Spleen (tissue), 11 donors: ENCODE results near the gene COL25A1. TPM values are rescaled to one million over a fixed set of nuclear protein-coding genes. Genes with fewer than 3 reads are reported as not detected.

ENCODE experiments used
- DNase-seq: peaks from one replicate; pipeline ENCODE4 v3.0.0-alpha.2; 2020
- H3K27ac ChIP-seq, 8 donors: fragments of 200-600 bp; sonication (generic) in 7 of 8; 1 replicate in 4 of 8; 2 replicates in 4 of 8; pipeline versions ENCODE4 v1.5.0 to v1.8.0; 2016 to 2021; ENCODE audit warnings: inconsistent platforms in 4 of 8, mild to moderate bottlenecking in 4 of 8, moderate library complexity in 1 of 8
- H3K27me3 ChIP-seq, 7 donors: fragments of 200-600 bp; sonication (generic) in 6 of 7; replicated peaks in 1 of 7; 1 replicate in 4 of 7; 2 replicates in 3 of 7; pipeline versions ENCODE4 v1.5.0 to v1.8.0; 2016 to 2021; ENCODE audit warnings: inconsistent platforms in 3 of 7, mild to moderate bottlenecking in 1 of 7
- H3K36me3 ChIP-seq, 6 donors: fragments of 200-600 bp; sonication (generic) in 5 of 6; 1 replicate in 4 of 6; 2 replicates in 2 of 6; pipeline versions ENCODE4 v1.5.0 to v1.8.0; 2016 to 2021; ENCODE audit warnings: inconsistent platforms in 2 of 6
- H3K4me1 ChIP-seq, 6 donors: fragments of 200-600 bp; sonication (generic) in 5 of 6; 1 replicate in 3 of 6; 2 replicates in 3 of 6; pipeline versions ENCODE4 v1.5.0 to v1.8.0; 2016 to 2021; ENCODE audit warnings: inconsistent platforms in 3 of 6
- H3K4me3 ChIP-seq, 8 donors: fragments of 200-600 bp; sonication (generic) in 7 of 8; 1 replicate in 4 of 8; 2 replicates in 4 of 8; pipeline versions ENCODE4 v1.5.0 to v1.8.0; 2016 to 2021; ENCODE audit warnings: inconsistent platforms in 4 of 8, mild to moderate bottlenecking in 4 of 8, moderate library complexity in 2 of 8
- H3K9me3 ChIP-seq, 8 donors: fragments of 200-600 bp; sonication (generic) in 7 of 8; 1 replicate in 4 of 8; 2 replicates in 4 of 8; pipeline versions ENCODE4 v1.5.0 to v1.8.0; 2016 to 2021; ENCODE audit warnings: inconsistent platforms in 4 of 8
- POLR2A ChIP-seq, 3 donors: fragments of 450-650 bp; IDR thresholded peaks; one replicate each; pipeline ENCODE4 v1.5.1; 2017; ENCODE audit warnings: antibody characterized with exemption in 3 of 3, mild to moderate bottlenecking in 1 of 3
- POLR2AphosphoS5 ChIP-seq, 3 donors: sonication (generic); formaldehyde crosslinking; IDR thresholded peaks; one replicate each; pipeline ENCODE4 v1.5.1; 2017; ENCODE audit warnings: antibody characterized with exemption in 3 of 3
- WGBS, 5 donors: extraction: QIAGEN DNeasy Blood & Tissue Kit in 3 of 5; methylation state at CpG; one replicate each; pipeline versions ENCODE4 v1.1.5 to v1.1.7; 2013 to 2018; 5-methylcytosine and 5-hydroxymethylcytosine counted together
- intact Hi-C: fragments of 100-400 bp; cut with DNase I; formaldehyde crosslinking; loops from one replicate; pipeline ENCODE4 v1.15.0; 2023; ENCODE audit warnings: low total_unique reads
- polyA plus RNA-seq, 3 donors: library from polyadenylated mRNA; stranded (reverse); fragments of 200-250 nt; gene quantifications; one replicate each; pipeline ENCODE4 v1.2.1, GENCODE V29; 2013
- total RNA-seq, 7 donors: library from RNA; depleted of rRNA in 3 of 7; stranded (reverse); fragments of >200 nt in 3 of 7; fragmentation: NEBNext Ultra II Directional in 4 of 7; extraction: Animal tissue kit (Norgen Biotek cat#: 25700) in 4 of 7; gene quantifications; one replicate each; pipeline versions ENCODE4 v1.1.0 to v1.2.1, GENCODE V29; 2016 to 2021
- TF ChIP-seq, protein P1 (sequence below), 11 experiments: fragments of 200-600 bp in 7 of 11; fragments of 450-650 bp in 4 of 11; sonication (generic) in 4 of 11; IDR thresholded peaks in 8 of 11; conservative IDR thresholded peaks in 3 of 11; 1 replicate in 7 of 11; 2 replicates in 4 of 11; pipeline versions ENCODE4 v1.4.0 to v1.8.0; 2016 to 2021; ENCODE audit warnings: antibody characterized with exemption in 11 of 11, inconsistent platforms in 4 of 11, mild to moderate bottlenecking in 1 of 11
- donor health status: healthy with polysubstance abuse.
- donor health status: DM: no; HTN: no; CAD: no; lungs with moderate emphysema.
- donor health status: DM: no; HTN: no; CAD: no.
- donor health status: Bipolar disorder and iron deficiency.
- donor health status: healthy.
- donor health status: DM: no; HTN: no; CAD: no.
- donor health status: DM: yes; HTN: yes; CAD: no.

Gene COL25A1
- total and polyA plus RNA-seq, 10 donors = 0.06 to 1.9 (median 0.57) TPM; not detected in 1

DNA sequence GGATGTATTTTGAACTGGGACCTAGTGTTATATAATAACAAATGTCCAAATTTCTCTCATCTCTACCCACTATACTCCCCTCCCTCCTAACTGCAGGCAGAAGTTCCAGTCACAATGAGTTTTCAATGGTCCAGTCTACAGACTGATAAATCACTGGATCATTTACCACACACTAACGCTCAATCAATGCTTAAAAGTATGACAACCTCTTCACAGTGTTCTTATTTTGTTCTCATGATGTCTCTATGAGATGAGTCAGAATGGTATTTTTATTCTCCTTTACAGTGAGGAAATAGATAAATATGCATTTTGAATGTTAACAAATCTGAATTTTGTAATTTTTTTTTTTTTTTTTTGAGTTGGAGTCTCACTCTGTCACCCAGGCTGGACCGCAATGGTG lies 455.9 kb downstream of the COL25A1 start:
- no peaks in the 10 kb centered on the region for H3K9me3 ChIP-seq
- TF ChIP-seq POLR2AphosphoS5 (IDR thresholded peaks at IDR 0.05) (no peak), POLR2A (IDR thresholded peaks at IDR 0.05) (no peak)
- TF ChIP-seq, protein P1, sequence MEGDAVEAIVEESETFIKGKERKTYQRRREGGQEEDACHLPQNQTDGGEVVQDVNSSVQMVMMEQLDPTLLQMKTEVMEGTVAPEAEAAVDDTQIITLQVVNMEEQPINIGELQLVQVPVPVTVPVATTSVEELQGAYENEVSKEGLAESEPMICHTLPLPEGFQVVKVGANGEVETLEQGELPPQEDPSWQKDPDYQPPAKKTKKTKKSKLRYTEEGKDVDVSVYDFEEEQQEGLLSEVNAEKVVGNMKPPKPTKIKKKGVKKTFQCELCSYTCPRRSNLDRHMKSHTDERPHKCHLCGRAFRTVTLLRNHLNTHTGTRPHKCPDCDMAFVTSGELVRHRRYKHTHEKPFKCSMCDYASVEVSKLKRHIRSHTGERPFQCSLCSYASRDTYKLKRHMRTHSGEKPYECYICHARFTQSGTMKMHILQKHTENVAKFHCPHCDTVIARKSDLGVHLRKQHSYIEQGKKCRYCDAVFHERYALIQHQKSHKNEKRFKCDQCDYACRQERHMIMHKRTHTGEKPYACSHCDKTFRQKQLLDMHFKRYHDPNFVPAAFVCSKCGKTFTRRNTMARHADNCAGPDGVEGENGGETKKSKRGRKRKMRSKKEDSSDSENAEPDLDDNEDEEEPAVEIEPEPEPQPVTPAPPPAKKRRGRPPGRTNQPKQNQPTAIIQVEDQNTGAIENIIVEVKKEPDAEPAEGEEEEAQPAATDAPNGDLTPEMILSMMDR (IDR thresholded peaks at IDR 0.05 in 8 of 11, conservative IDR thresholded peaks at IDR 0.05 in 3 of 11) = no peak
- H3K27me3 ChIP-seq = no peaks in the 10 kb centered on the region
- no peak overlapping the region for H3K4me3 ChIP-seq
- intact Hi-C loops = no loop called here
- 71 to 95% (median 93%) methylated on average over 2 of the region's 2 CpGs for WGBS, 5 donors
- no peak overlapping the region for H3K27ac ChIP-seq
- H3K4me1 ChIP-seq = no peaks in the 10 kb centered on the region
- no peak for DNase-seq
- no peaks in the 10 kb centered on the region for H3K36me3 ChIP-seq

DNA sequence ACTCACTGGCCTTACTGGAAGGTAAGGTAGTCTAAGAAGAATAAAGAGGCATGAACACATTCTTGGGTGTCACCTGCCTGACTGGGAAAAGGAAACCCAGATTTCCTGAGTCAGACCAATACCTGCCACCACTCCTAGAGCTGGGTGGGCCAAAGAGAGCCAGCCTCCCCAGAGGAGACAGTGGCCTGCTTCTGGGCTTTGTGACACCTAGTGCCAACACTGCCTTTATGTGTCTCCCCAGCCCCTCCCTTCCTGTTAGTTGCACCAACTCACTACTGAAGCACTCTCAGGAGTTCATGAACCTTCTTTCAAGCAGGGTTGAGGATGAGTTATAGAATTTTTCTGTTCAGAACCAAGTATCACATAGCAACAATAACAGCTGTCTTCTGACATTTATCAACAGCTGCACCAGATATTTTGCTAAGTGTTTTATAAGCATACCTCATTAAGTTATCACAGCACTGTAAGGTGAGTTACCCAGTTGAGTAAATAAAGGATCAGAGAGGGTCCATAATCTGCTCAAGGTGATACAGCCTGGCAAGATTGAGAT lies 462.0 kb downstream of the COL25A1 start:
- Histone ChIP-seq H3K4me1 (no peaks in the 10 kb centered on the region), H3K9me3 (no peaks in the 10 kb centered on the region), H3K4me3 (no peak overlapping the region), H3K27me3 (no peaks in the 10 kb centered on the region), H3K36me3 (no peaks in the 10 kb centered on the region), H3K27ac (no peak overlapping the region)
- no peak for DNase-seq
- intact Hi-C loops = no loop called here
- TF ChIP-seq, protein P1 (IDR thresholded peaks at IDR 0.05 in 8 of 11, conservative IDR thresholded peaks at IDR 0.05 in 3 of 11) = no peak
- no peak for TF ChIP-seq POLR2A (IDR thresholded peaks at IDR 0.05)
- TF ChIP-seq POLR2AphosphoS5 (IDR thresholded peaks at IDR 0.05) = no peak

DNA sequence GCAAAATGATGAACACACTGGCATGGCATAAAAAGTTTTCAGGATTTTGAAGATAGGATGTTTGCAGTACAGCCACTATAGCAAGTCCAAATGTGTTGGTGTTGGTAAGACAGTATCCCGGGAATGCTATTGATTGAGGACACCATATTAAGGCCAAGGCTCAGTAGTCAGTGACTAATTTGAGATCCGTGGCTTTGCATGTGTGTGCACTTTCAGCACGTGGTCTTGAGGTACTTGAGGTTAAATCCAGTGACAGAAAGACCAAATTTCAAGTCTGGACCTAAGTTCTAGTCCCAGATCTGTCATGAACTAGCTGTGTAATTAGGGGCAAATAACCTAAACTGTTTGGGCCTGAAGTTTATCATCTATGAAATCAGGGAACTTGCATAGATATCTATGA lies 463.1 kb downstream of the COL25A1 start:
- Histone ChIP-seq H3K9me3 (no peaks in the 10 kb centered on the region), H3K36me3 (no peaks in the 10 kb centered on the region), H3K27ac (no peak overlapping the region), H3K27me3 (no peaks in the 10 kb centered on the region), H3K4me3 (no peak overlapping the region), H3K4me1 (no peaks in the 10 kb centered on the region)
- 64 to 83% (median 76%) methylated on average over 3 of the region's 3 CpGs for WGBS, 5 donors
- TF ChIP-seq, protein P1 (IDR thresholded peaks at IDR 0.05 in 8 of 11, conservative IDR thresholded peaks at IDR 0.05 in 3 of 11) = no peak
- TF ChIP-seq POLR2A (IDR thresholded peaks at IDR 0.05) (no peak), POLR2AphosphoS5 (IDR thresholded peaks at IDR 0.05) (no peak)
- DNase-seq = no peak
- intact Hi-C loops = loop anchor here (5.0 kb wide), 1 partner anchor 568 kb away; no protein-coding TSS in a partner anchor

DNA sequence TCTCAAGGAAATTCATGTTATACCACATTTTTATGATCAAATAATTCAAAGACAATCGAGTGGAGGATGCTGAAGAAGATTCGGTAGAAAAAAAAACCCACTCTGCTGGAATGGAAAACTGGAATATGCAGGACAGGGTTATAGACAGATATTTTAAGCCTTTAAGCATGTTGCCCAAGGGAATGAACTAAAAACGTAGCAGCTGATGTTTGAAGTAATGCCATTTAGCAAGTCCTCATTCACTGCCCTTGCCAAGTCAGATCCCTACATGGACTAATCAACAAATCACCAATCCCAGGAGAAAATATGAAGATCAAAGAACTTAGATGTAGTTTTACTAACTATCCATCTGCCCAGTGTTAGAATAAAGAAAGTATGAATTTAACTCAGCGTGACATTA lies 464.0 kb downstream of the COL25A1 start:
- intact Hi-C loops = loop anchor here (5.0 kb wide), 1 partner anchor 569 kb away; no protein-coding TSS in a partner anchor
- Histone ChIP-seq H3K36me3 (no peaks in the 10 kb centered on the region), H3K4me1 (no peaks in the 10 kb centered on the region), H3K27ac (no peak overlapping the region), H3K27me3 (no peaks in the 10 kb centered on the region), H3K4me3 (no peak overlapping the region), H3K9me3 (no peaks in the 10 kb centered on the region)
- TF ChIP-seq POLR2A (IDR thresholded peaks at IDR 0.05) = no peak
- TF ChIP-seq, protein P1 (IDR thresholded peaks at IDR 0.05 in 8 of 11, conservative IDR thresholded peaks at IDR 0.05 in 3 of 11) = no peak
- no peak for TF ChIP-seq POLR2AphosphoS5 (IDR thresholded peaks at IDR 0.05)
- no peak for DNase-seq
- WGBS, 5 donors = 72 to 91% (median 80%) methylated on average over 4 of the region's 4 CpGs
